ENCODE results near the gene HIVEP2.
A peak's percentile ranks its signal among the peaks of the same experiment; 100 is the strongest.

HIVEP2 gene

DNA sequence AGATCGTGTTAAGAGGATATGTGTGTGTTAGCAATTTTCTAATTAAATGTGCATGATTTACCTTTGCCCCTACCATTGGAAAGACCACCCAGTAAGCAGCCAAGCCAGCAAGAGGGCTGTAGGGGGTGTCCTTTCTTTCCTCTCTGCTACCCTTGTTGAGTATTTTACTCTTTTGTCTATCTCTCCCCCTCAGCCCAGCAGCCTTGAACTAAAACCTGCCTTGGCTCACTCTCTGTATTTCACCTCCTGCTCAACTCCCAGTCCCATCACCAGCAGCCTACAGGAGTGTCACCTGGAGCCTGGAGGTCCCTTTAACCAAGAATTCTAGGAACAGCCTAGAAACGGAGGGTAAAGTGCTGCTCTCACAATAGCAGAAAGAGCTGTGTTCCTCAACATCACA is 81.0 kb downstream of the HIVEP2 start:
- no peak overlapping the region for H2BK12ac ChIP-seq (ENCODE audit: low read length)
- H2AK5ac ChIP-seq (ENCODE audit: low read length) = no peak overlapping the region
- H3K27me3 ChIP-seq (ENCODE audit: insufficient read depth, low read length) = no peaks in the 10 kb centered on the region
- no peak overlapping the region for H3K18ac ChIP-seq (ENCODE audit: low read length)
- no peak overlapping the region for H3K4ac ChIP-seq (ENCODE audit: low read depth, low read length)
- no peak overlapping the region for H3K23ac ChIP-seq (ENCODE audit: low read length)
- no peaks in the 10 kb centered on the region for H3K79me1 ChIP-seq (ENCODE audit: low read length)
- H3K79me2 ChIP-seq (ENCODE audit: control insufficient read depth, insufficient read depth, low read length, poor library complexity) = no peaks in the 10 kb centered on the region
- no peak overlapping the region for H4K91ac ChIP-seq (ENCODE audit: low read depth, low read length)
- no peak overlapping the region for H3K14ac ChIP-seq (ENCODE audit: low read length)
- H3K4me3 ChIP-seq (ENCODE audit: low read depth, low read length) = no peak overlapping the region
- H3K9ac ChIP-seq (ENCODE audit: low read length) = no peak overlapping the region
- no peak overlapping the region for H2AFZ ChIP-seq (ENCODE audit: insufficient read depth, low read length, poor library complexity)
- peaks cover 1% of the 10 kb centered on the region for H3K9me3 ChIP-seq (ENCODE audit: insufficient read depth, low read depth, low read length)
- H3K4me1 ChIP-seq (ENCODE audit: control insufficient read depth in 1 of 2, insufficient read depth in 2 of 2, low read length in 2 of 2) = peaks cover 0 to 2% of the 10 kb centered on the region in 2 experiments
- no peak overlapping the region for H4K8ac ChIP-seq (ENCODE audit: low read depth, low read length)
- no peak overlapping the region for H2BK5ac ChIP-seq (ENCODE audit: low read depth, low read length, poor library complexity)
- H4K12ac ChIP-seq (ENCODE audit: low read depth, low read length) = no peak overlapping the region
- H2BK120ac ChIP-seq (ENCODE audit: insufficient read depth, low read length, poor library complexity) = no peak overlapping the region
- no peak overlapping the region for H3K27ac ChIP-seq (ENCODE audit: low read depth, low read length)
- no peak overlapping the region for H3K4me2 ChIP-seq (ENCODE audit: low read length)
- WGBS (ENCODE audit: extremely low coverage, insufficient coverage, insufficient read length) = no CpG with 5 or more reads among the region's 2 CpGs
- DNase-seq = no peak
- H3K36me3 ChIP-seq (ENCODE audit: control insufficient read depth in 1 of 2, insufficient read depth in 2 of 2, low read length in 2 of 2) = no peaks in the 10 kb centered on the region

DNA sequence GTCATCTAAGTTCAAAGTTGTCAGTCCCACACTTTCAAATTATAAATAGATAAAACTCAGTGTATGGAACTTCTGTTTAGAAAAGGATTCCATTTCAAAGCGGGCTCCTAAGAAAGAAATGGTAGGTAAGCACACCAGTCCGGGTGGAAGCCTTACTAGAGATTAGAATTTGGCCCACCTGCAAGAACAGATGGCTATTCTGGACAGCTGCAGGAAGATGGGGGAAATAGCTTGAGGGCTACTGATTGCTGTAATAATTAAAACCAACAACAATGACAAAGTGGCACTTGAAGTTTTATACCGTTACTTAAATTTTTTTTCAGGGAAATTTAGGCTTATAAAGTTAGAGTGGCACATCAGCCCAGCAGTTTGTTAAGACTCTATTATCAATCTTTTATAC is 83.3 kb downstream of the HIVEP2 start:
- WGBS (ENCODE audit: extremely low coverage, insufficient coverage, insufficient read length) = no CpG with 5 or more reads among the region's 3 CpGs
- peak; percentile 36 to 68 for DNase-seq
- Histone ChIP-seq H3K4me2 (ENCODE audit: low read length) (no peak overlapping the region), H3K18ac (ENCODE audit: low read length) (no peak overlapping the region), H2BK12ac (ENCODE audit: low read length) (no peak overlapping the region), H2BK5ac (ENCODE audit: low read depth, low read length, poor library complexity) (no peak overlapping the region), H3K14ac (ENCODE audit: low read length) (no peak overlapping the region), H2AK5ac (ENCODE audit: low read length) (no peak overlapping the region), H3K4me1 (ENCODE audit: control insufficient read depth in 1 of 2, insufficient read depth in 2 of 2, low read length in 2 of 2) (peaks cover 0 to 2% of the 10 kb centered on the region in 2 experiments), H3K4me3 (ENCODE audit: low read depth, low read length) (no peak overlapping the region), H4K12ac (ENCODE audit: low read depth, low read length) (no peak overlapping the region), H2BK120ac (ENCODE audit: insufficient read depth, low read length, poor library complexity) (no peak overlapping the region), H3K27me3 (ENCODE audit: insufficient read depth, low read length) (no peaks in the 10 kb centered on the region), H4K91ac (ENCODE audit: low read depth, low read length) (no peak overlapping the region), H3K79me1 (ENCODE audit: low read length) (no peaks in the 10 kb centered on the region), H3K27ac (ENCODE audit: low read depth, low read length) (no peak overlapping the region), H3K9me3 (ENCODE audit: insufficient read depth, low read depth, low read length) (peaks cover 1% of the 10 kb centered on the region), H3K79me2 (ENCODE audit: control insufficient read depth, insufficient read depth, low read length, poor library complexity) (no peaks in the 10 kb centered on the region), H3K9ac (ENCODE audit: low read length) (no peak overlapping the region), H3K23ac (ENCODE audit: low read length) (no peak overlapping the region), H4K8ac (ENCODE audit: low read depth, low read length) (no peak overlapping the region), H2AFZ (ENCODE audit: insufficient read depth, low read length, poor library complexity) (no peak overlapping the region), H3K36me3 (ENCODE audit: control insufficient read depth in 1 of 2, insufficient read depth in 2 of 2, low read length in 2 of 2) (no peaks in the 10 kb centered on the region), H3K4ac (ENCODE audit: low read depth, low read length) (no peak overlapping the region)

DNA sequence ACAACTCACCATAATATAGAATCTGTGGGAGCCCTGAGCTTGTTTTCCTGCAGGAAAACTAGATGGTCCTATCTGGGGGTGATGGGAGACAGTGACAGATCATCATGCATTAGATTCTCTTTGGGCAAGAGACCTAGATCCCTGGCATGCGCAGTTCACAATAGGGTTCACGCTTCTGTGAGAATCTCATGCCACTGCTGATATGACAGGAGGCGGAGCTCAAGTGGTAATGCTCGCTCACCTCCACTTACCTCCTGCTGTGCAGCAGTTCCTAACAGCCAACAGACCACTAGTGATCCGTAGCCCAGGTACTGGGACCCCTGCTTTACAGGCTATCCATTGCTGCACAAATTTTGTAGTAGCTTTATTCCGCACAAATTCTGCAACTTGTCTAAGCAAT is 84.5 kb downstream of the HIVEP2 start:
- Histone ChIP-seq H3K9ac (ENCODE audit: low read length) (no peak overlapping the region), H3K79me2 (ENCODE audit: control insufficient read depth, insufficient read depth, low read length, poor library complexity) (no peaks in the 10 kb centered on the region), H3K27ac (ENCODE audit: low read depth, low read length) (no peak overlapping the region), H3K14ac (ENCODE audit: low read length) (no peak overlapping the region), H3K36me3 (ENCODE audit: control insufficient read depth in 1 of 2, insufficient read depth in 2 of 2, low read length in 2 of 2) (no peaks in the 10 kb centered on the region), H4K12ac (ENCODE audit: low read depth, low read length) (no peak overlapping the region), H2BK120ac (ENCODE audit: insufficient read depth, low read length, poor library complexity) (no peak overlapping the region), H4K8ac (ENCODE audit: low read depth, low read length) (no peak overlapping the region), H3K27me3 (ENCODE audit: insufficient read depth, low read length) (no peaks in the 10 kb centered on the region), H2BK5ac (ENCODE audit: low read depth, low read length, poor library complexity) (no peak overlapping the region), H3K79me1 (ENCODE audit: low read length) (no peaks in the 10 kb centered on the region), H3K4me1 (ENCODE audit: control insufficient read depth in 1 of 2, insufficient read depth in 2 of 2, low read length in 2 of 2) (peaks cover 0 to 2% of the 10 kb centered on the region in 2 experiments), H2AK5ac (ENCODE audit: low read length) (no peak overlapping the region), H3K4ac (ENCODE audit: low read depth, low read length) (no peak overlapping the region), H3K4me3 (ENCODE audit: low read depth, low read length) (no peak overlapping the region), H4K91ac (ENCODE audit: low read depth, low read length) (no peak overlapping the region), H3K18ac (ENCODE audit: low read length) (no peak overlapping the region), H3K4me2 (ENCODE audit: low read length) (no peak overlapping the region), H2AFZ (ENCODE audit: insufficient read depth, low read length, poor library complexity) (no peak overlapping the region), H3K23ac (ENCODE audit: low read length) (no peak overlapping the region), H2BK12ac (ENCODE audit: low read length) (no peak overlapping the region), H3K9me3 (ENCODE audit: insufficient read depth, low read depth, low read length) (peaks cover 1% of the 10 kb centered on the region)
- no peak for DNase-seq
- WGBS (ENCODE audit: extremely low coverage, insufficient coverage, insufficient read length) = no CpG with 5 or more reads among the region's 6 CpGs

- H3K4me1 ChIP-seq (ENCODE audit: control insufficient read depth in 1 of 2, insufficient read depth in 2 of 2, low read length in 2 of 2) = peaks cover 0 to 2% of the 10 kb centered on the region in 2 experiments
- no peak overlapping the region for H3K23ac ChIP-seq (ENCODE audit: low read length)
- H3K4ac ChIP-seq (ENCODE audit: low read depth, low read length) = no peak overlapping the region
- DNase-seq = no peak
- H2BK12ac ChIP-seq (ENCODE audit: low read length) = no peak overlapping the region
- H3K4me2 ChIP-seq (ENCODE audit: low read length) = no peak overlapping the region
- H2AK5ac ChIP-seq (ENCODE audit: low read length) = no peak overlapping the region
- no peak overlapping the region for H3K14ac ChIP-seq (ENCODE audit: low read length)
- no peak overlapping the region for H4K91ac ChIP-seq (ENCODE audit: low read depth, low read length)
- no peaks in the 10 kb centered on the region for H3K79me2 ChIP-seq (ENCODE audit: control insufficient read depth, insufficient read depth, low read length, poor library complexity)
- no peaks in the 10 kb centered on the region for H3K27me3 ChIP-seq (ENCODE audit: insufficient read depth, low read length)
- H3K9me3 ChIP-seq (ENCODE audit: insufficient read depth, low read depth, low read length) = peaks cover 1% of the 10 kb centered on the region
- H3K9ac ChIP-seq (ENCODE audit: low read length) = no peak overlapping the region
- no peak overlapping the region for H2AFZ ChIP-seq (ENCODE audit: insufficient read depth, low read length, poor library complexity)
- WGBS (ENCODE audit: extremely low coverage, insufficient coverage, insufficient read length) = no CpG with 5 or more reads among the region's 9 CpGs
- no peak overlapping the region for H4K12ac ChIP-seq (ENCODE audit: low read depth, low read length)
- H3K18ac ChIP-seq (ENCODE audit: low read length) = no peak overlapping the region
- H3K27ac ChIP-seq (ENCODE audit: low read depth, low read length) = no peak overlapping the region
- no peak overlapping the region for H2BK120ac ChIP-seq (ENCODE audit: insufficient read depth, low read length, poor library complexity)
- H2BK5ac ChIP-seq (ENCODE audit: low read depth, low read length, poor library complexity) = no peak overlapping the region
- H3K79me1 ChIP-seq (ENCODE audit: low read length) = no peaks in the 10 kb centered on the region
- H4K8ac ChIP-seq (ENCODE audit: low read depth, low read length) = no peak overlapping the region
- no peaks in the 10 kb centered on the region for H3K36me3 ChIP-seq (ENCODE audit: control insufficient read depth in 1 of 2, insufficient read depth in 2 of 2, low read length in 2 of 2)
- H3K4me3 ChIP-seq (ENCODE audit: low read depth, low read length) = no peak overlapping the region
Observed at GRCh38 chr6:142857796-142858555, 87.0 kb downstream of the HIVEP2 start.

Measured in trophoblast cell (in vitro differentiated cells and primary cell).